WERI-Rb-1 (cell line): ENCODE data around the gene CNTN5.
"Not testable (repeated sequence)": the region's sequence is repeated elsewhere in the genome, so short reads cannot be mapped to it uniquely, and the experiment has no call there.

Experiments
- DNase-seq: peaks from one replicate; pipeline ENCODE4 v3.0.0-alpha.2; 2020
- H3K27ac ChIP-seq: fragments of 250-450 bp; sonication (Bioruptor Pico); 2 replicates; pipeline ENCODE4 v1.5.1; 2020; ENCODE audit warnings: mild to moderate bottlenecking, moderate library complexity
- H3K27me3 ChIP-seq: fragments of 250-450 bp; sonication (Bioruptor Pico); 2 replicates; pipeline ENCODE4 v1.5.1; 2021; ENCODE audit warnings: mild to moderate bottlenecking, low read depth, moderate library complexity; ENCODE audit not compliant: insufficient read depth, severe bottlenecking
- H3K36me3 ChIP-seq: fragments of 250-450 bp; sonication (Bioruptor Pico); 2 replicates; pipeline ENCODE4 v1.5.1; 2020; ENCODE audit warnings: mild to moderate bottlenecking, moderate library complexity
- H3K4me3 ChIP-seq: 2 replicates; pipeline ENCODE4 v1.5.1; 2011; ENCODE audit warnings: low read depth, mild to moderate bottlenecking, control low read depth, low read length
- H3K9me3 ChIP-seq: fragments of 250-450 bp; sonication (Bioruptor Pico); 2 replicates; pipeline ENCODE4 v1.5.1; 2021; ENCODE audit warnings: mild to moderate bottlenecking, moderate library complexity; ENCODE audit not compliant: severe bottlenecking
- TF ChIP-seq, protein P1 (sequence below): IDR thresholded peaks from 2 replicates; pipeline ENCODE4 v1.5.1; 2011; ENCODE audit warnings: low read depth, mild to moderate bottlenecking, control low read depth, inconsistent platforms, low read length

Gene CNTN5

GRCh38 chr11:100269516-100269915 is 1248.8 kb downstream of the CNTN5 start:
- H3K9me3 ChIP-seq: no peaks in the 10 kb centered on the region
- no peak for DNase-seq
- TF ChIP-seq, protein P1, sequence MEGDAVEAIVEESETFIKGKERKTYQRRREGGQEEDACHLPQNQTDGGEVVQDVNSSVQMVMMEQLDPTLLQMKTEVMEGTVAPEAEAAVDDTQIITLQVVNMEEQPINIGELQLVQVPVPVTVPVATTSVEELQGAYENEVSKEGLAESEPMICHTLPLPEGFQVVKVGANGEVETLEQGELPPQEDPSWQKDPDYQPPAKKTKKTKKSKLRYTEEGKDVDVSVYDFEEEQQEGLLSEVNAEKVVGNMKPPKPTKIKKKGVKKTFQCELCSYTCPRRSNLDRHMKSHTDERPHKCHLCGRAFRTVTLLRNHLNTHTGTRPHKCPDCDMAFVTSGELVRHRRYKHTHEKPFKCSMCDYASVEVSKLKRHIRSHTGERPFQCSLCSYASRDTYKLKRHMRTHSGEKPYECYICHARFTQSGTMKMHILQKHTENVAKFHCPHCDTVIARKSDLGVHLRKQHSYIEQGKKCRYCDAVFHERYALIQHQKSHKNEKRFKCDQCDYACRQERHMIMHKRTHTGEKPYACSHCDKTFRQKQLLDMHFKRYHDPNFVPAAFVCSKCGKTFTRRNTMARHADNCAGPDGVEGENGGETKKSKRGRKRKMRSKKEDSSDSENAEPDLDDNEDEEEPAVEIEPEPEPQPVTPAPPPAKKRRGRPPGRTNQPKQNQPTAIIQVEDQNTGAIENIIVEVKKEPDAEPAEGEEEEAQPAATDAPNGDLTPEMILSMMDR: no peak
- no peak overlapping the region for H3K4me3 ChIP-seq
- H3K36me3 ChIP-seq: no peaks in the 10 kb centered on the region
- no peak overlapping the region for H3K27ac ChIP-seq
- no peaks in the 10 kb centered on the region for H3K27me3 ChIP-seq

GRCh38 chr11:100273066-100273815 is 1252.5 kb downstream of the CNTN5 start:
- Histone ChIP-seq H3K4me3 (no peak overlapping the region), H3K27me3 (no peaks in the 10 kb centered on the region), H3K9me3 (no peaks in the 10 kb centered on the region), H3K27ac (no peak overlapping the region), H3K36me3 (no peaks in the 10 kb centered on the region)
- no peak for DNase-seq
- TF ChIP-seq, protein P1: no peak

GRCh38 chr11:100274466-100274865 is 1253.7 kb downstream of the CNTN5 start:
- H3K4me3 ChIP-seq, DNase-seq, H3K36me3 ChIP-seq, H3K9me3 ChIP-seq, H3K27me3 ChIP-seq, H3K27ac ChIP-seq: not testable (repeated sequence)

GRCh38 chr11:100294748-100295147 is 1274.0 kb downstream of the CNTN5 start:
- Histone ChIP-seq H3K27me3 (no peaks in the 10 kb centered on the region), H3K9me3 (no peaks in the 10 kb centered on the region), H3K36me3 (no peaks in the 10 kb centered on the region), H3K27ac (no peak overlapping the region), H3K4me3 (no peak overlapping the region)
- TF ChIP-seq, protein P1: no peak
- DNase-seq: no peak

GRCh38 chr11:100296051-100296679 is 1275.4 kb downstream of the CNTN5 start:
- H3K9me3 ChIP-seq: no peaks in the 10 kb centered on the region
- no peak overlapping the region for H3K27ac ChIP-seq
- DNase-seq: no peak
- no peaks in the 10 kb centered on the region for H3K36me3 ChIP-seq
- TF ChIP-seq, protein P1: no peak
- H3K27me3 ChIP-seq: no peaks in the 10 kb centered on the region
- no peak overlapping the region for H3K4me3 ChIP-seq

GRCh38 chr11:100297516-100297915 is 1276.8 kb downstream of the CNTN5 start:
- TF ChIP-seq, protein P1: no peak
- Histone ChIP-seq H3K36me3 (no peaks in the 10 kb centered on the region), H3K9me3 (no peaks in the 10 kb centered on the region), H3K27ac (no peak overlapping the region), H3K4me3 (no peak overlapping the region), H3K27me3 (no peaks in the 10 kb centered on the region)
- DNase-seq: no peak
